DMS153 treated with DMSO at 0.1 percent for 48 hours (cell line): ENCODE results near the gene FGGY.
"Not testable (repeated sequence)": the region's sequence is repeated elsewhere in the genome, so short reads cannot be mapped to it uniquely, and the experiment has no call there.

Experiments used
- DNase-seq: peaks from one replicate; lab custom pipeline; 2025; ENCODE audit not compliant: unreplicated experiment; lab: John Stamatoyannopoulos, UW

The FGGY gene

GRCh38 chr1:59506952-59507351 is 210.1 kb downstream of the FGGY start:
- DNase-seq = no peak

- DNase-seq = no peak
Measured at GRCh38 chr1:59509341-59509875, 212.5 kb downstream of the FGGY start.

GRCh38 chr1:59510249-59510648 is 213.4 kb downstream of the FGGY start:
- DNase-seq = no peak

GRCh38 chr1:59511476-59512465 is 214.9 kb downstream of the FGGY start:
- no peak for DNase-seq

GRCh38 chr1:59512702-59513101 is 215.8 kb downstream of the FGGY start:
- DNase-seq = no peak

- no peak for DNase-seq
Measured at GRCh38 chr1:59514061-59514909, 217.4 kb downstream of the FGGY start.

- DNase-seq = no peak
Measured at GRCh38 chr1:59516881-59517280, 220.0 kb downstream of the FGGY start.

- no peak for DNase-seq
Measured at GRCh38 chr1:59520194-59520593, 223.3 kb downstream of the FGGY start.

- DNase-seq = no peak
Measured at GRCh38 chr1:59520827-59521418, 224.0 kb downstream of the FGGY start.

- no peak for DNase-seq
Measured at GRCh38 chr1:59521456-59521855, 224.6 kb downstream of the FGGY start.

GRCh38 chr1:59522925-59523505 is 226.1 kb downstream of the FGGY start:
- DNase-seq = no peak

GRCh38 chr1:59523745-59524450 is 227.0 kb downstream of the FGGY start:
- no peak for DNase-seq

- DNase-seq = no peak
Measured at GRCh38 chr1:59526240-59526639, 229.3 kb downstream of the FGGY start.

GRCh38 chr1:59528471-59528870 is 231.6 kb downstream of the FGGY start:
- DNase-seq = no peak

GRCh38 chr1:59528900-59529299 is 232.0 kb downstream of the FGGY start:
- DNase-seq = no peak

GRCh38 chr1:59530119-59530518 is 233.2 kb downstream of the FGGY start:
- no peak for DNase-seq

GRCh38 chr1:59532102-59532501 is 235.2 kb downstream of the FGGY start:
- DNase-seq = no peak

- not testable (repeated sequence) for DNase-seq
Measured at GRCh38 chr1:59538476-59538875, 241.6 kb downstream of the FGGY start.

GRCh38 chr1:59539961-59540681 is 243.2 kb downstream of the FGGY start:
- no peak for DNase-seq
